ENCODE data around the gene ADCY6. TPM values are rescaled to one million over a fixed set of nuclear protein-coding genes. Genes with fewer than 3 reads are reported as not detected.

The ADCY6 gene
- total and polyA plus RNA-seq, 2 donors (not counting 1 experiment from before 2014, with no cell fraction given), result 27.4 to 53.2 TPM

DNA sequence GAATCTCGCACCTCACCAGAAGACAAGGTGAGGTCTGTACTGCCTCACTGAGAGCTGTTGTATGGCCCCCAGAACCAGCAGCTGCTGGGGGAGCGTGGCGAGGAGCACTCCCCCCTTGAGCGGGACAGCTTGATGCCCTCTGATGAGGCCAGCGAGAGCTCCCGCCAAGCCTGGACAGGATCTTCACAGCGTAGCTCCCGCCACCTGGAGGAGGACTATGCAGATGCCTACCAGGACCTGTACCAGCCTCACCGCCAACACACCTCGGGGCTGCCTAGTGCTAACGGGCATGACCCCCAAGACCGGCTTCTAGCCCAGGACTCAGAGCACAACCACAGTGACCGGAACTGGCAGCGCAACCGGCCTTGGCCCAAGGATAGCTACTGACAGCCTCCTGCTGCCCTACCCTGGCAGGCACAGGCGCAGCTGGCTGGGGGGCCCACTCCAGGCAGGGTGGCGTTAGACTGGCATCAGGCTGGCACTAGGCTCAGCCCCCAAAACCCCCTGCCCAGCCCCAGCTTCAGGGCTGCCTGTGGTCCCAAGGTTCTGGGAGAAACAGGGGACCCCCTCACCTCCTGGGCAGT, 38.7 kb upstream of the ADCY6 start:
- Histone ChIP-seq H3K36me3 (ENCODE audit: control insufficient read depth, insufficient read depth, low read length) (peaks cover 21% of the 10 kb centered on the region), H3K4me1 (ENCODE audit: control insufficient read depth, extremely low read depth, insufficient read depth, low read length) (no peaks in the 10 kb centered on the region), H3K9me3 (ENCODE audit: control insufficient read depth, insufficient read depth, low read depth, low read length) (no peaks in the 10 kb centered on the region), H3K9ac (ENCODE audit: insufficient read depth, low read length) (no peak overlapping the region), H3K79me2 (ENCODE audit: control insufficient read depth, insufficient read depth, low read length) (no peaks in the 10 kb centered on the region), H3K4me2 (ENCODE audit: extremely low read depth, insufficient read depth, low read length) (no peak overlapping the region), H3K27ac (ENCODE audit: insufficient read depth, low read length) (no peak overlapping the region), H2AFZ (ENCODE audit: low read length) (no peak overlapping the region), H4K20me1 (ENCODE audit: control insufficient read depth, extremely low read depth, insufficient read depth, low read length) (no peaks in the 10 kb centered on the region), H3K27me3 (ENCODE audit: control insufficient read depth, insufficient read depth, low read length) (no peaks in the 10 kb centered on the region), H3K4me3 (replicated peaks in 1 of 4; ENCODE audit: control extremely low read depth in 1 of 4, insufficient read depth in 1 of 4, low read depth in 3 of 4, low read length in 4 of 4) (no peak overlapping the region)
- TF ChIP-seq EZH2 (IDR thresholded peaks at IDR 0.05; ENCODE audit: low read length, missing control alignments), result no peak
- TF ChIP-seq, protein P1, sequence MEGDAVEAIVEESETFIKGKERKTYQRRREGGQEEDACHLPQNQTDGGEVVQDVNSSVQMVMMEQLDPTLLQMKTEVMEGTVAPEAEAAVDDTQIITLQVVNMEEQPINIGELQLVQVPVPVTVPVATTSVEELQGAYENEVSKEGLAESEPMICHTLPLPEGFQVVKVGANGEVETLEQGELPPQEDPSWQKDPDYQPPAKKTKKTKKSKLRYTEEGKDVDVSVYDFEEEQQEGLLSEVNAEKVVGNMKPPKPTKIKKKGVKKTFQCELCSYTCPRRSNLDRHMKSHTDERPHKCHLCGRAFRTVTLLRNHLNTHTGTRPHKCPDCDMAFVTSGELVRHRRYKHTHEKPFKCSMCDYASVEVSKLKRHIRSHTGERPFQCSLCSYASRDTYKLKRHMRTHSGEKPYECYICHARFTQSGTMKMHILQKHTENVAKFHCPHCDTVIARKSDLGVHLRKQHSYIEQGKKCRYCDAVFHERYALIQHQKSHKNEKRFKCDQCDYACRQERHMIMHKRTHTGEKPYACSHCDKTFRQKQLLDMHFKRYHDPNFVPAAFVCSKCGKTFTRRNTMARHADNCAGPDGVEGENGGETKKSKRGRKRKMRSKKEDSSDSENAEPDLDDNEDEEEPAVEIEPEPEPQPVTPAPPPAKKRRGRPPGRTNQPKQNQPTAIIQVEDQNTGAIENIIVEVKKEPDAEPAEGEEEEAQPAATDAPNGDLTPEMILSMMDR (conservative IDR thresholded peaks at IDR 0.05 in 1 of 2, IDR thresholded peaks at IDR 0.05 in 1 of 2; ENCODE audit: low read depth in 1 of 2, low read length in 2 of 2), result no peak
- DNase-seq (ENCODE audit: low read depth in 2 of 2), result no peak

DNA sequence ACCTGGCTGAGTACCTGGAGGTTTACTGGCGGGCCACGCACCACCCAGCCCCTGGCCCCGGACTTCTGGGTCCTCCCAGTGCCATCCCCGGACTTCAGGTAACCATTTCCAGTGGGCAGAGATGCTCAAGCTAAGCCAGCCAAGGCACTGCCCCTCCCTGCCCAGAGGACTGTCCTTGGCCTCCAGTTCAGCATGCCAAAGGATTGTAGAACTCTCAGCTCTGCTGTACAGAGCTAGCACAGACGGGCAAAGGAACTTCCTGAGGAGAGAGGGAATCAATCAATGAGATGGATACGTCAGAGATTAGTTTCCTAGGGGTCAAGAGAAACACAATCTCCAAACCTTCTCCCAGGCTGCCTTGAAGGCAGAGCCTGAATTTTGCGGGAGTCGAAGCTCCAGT, 38.1 kb upstream of the ADCY6 start:
- H3K4me3 ChIP-seq (replicated peaks in 1 of 4; ENCODE audit: control extremely low read depth in 1 of 4, insufficient read depth in 1 of 4, low read depth in 3 of 4, low read length in 4 of 4), result no peak overlapping the region
- no peak overlapping the region for H3K9ac ChIP-seq (ENCODE audit: insufficient read depth, low read length)
- no peak for TF ChIP-seq EZH2 (IDR thresholded peaks at IDR 0.05; ENCODE audit: low read length, missing control alignments)
- TF ChIP-seq, protein P1 (conservative IDR thresholded peaks at IDR 0.05 in 1 of 2, IDR thresholded peaks at IDR 0.05 in 1 of 2; ENCODE audit: low read depth in 1 of 2, low read length in 2 of 2), result no peak
- H4K20me1 ChIP-seq (ENCODE audit: control insufficient read depth, extremely low read depth, insufficient read depth, low read length), result no peaks in the 10 kb centered on the region
- no peak for DNase-seq (ENCODE audit: low read depth in 2 of 2)
- no peaks in the 10 kb centered on the region for H3K4me1 ChIP-seq (ENCODE audit: control insufficient read depth, extremely low read depth, insufficient read depth, low read length)
- no peak overlapping the region for H3K4me2 ChIP-seq (ENCODE audit: extremely low read depth, insufficient read depth, low read length)
- H2AFZ ChIP-seq (ENCODE audit: low read length), result no peak overlapping the region
- H3K27ac ChIP-seq (ENCODE audit: insufficient read depth, low read length), result no peak overlapping the region
- H3K9me3 ChIP-seq (ENCODE audit: control insufficient read depth, insufficient read depth, low read depth, low read length), result no peaks in the 10 kb centered on the region
- no peaks in the 10 kb centered on the region for H3K79me2 ChIP-seq (ENCODE audit: control insufficient read depth, insufficient read depth, low read length)
- peaks cover 21% of the 10 kb centered on the region for H3K36me3 ChIP-seq (ENCODE audit: control insufficient read depth, insufficient read depth, low read length)
- no peaks in the 10 kb centered on the region for H3K27me3 ChIP-seq (ENCODE audit: control insufficient read depth, insufficient read depth, low read length)

DNA sequence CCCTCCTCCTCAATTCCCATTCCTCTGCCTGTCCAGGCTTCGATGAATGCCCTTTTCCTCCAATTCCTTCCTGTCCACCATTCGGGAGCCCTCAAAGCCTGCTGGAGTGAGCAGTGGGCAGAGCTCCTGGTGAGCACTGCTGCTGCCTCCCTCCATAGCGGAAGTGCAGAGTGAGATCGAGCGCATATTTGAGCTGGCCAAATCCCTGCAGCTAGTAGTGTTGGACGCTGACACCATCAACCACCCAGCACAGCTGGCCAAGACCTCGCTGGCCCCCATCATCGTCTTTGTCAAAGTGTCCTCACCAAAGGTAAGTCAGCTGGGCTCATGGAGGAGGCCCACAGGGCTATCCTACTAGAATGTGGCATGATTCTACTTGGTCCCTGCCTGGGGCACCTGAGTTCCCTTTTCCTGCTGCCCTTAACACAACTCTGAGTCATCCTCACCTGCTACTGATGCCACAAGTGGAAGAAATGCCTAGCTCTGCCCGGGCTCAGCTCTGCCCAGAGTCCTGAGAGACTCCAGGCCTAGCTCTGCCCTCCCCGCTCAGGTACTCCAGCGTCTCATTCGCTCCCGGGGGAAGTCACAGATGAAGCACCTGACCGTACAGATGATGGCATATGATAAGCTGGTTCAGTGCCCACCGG, 37.4 kb upstream of the ADCY6 start:
- Histone ChIP-seq H3K9ac (ENCODE audit: insufficient read depth, low read length) (no peak overlapping the region), H3K4me2 (ENCODE audit: extremely low read depth, insufficient read depth, low read length) (no peak overlapping the region), H3K36me3 (ENCODE audit: control insufficient read depth, insufficient read depth, low read length) (peaks cover 21% of the 10 kb centered on the region), H2AFZ (ENCODE audit: low read length) (no peak overlapping the region), H3K4me1 (ENCODE audit: control insufficient read depth, extremely low read depth, insufficient read depth, low read length) (no peaks in the 10 kb centered on the region), H3K27ac (ENCODE audit: insufficient read depth, low read length) (no peak overlapping the region), H3K79me2 (ENCODE audit: control insufficient read depth, insufficient read depth, low read length) (no peaks in the 10 kb centered on the region), H3K9me3 (ENCODE audit: control insufficient read depth, insufficient read depth, low read depth, low read length) (no peaks in the 10 kb centered on the region), H3K4me3 (replicated peaks in 1 of 4; ENCODE audit: control extremely low read depth in 1 of 4, insufficient read depth in 1 of 4, low read depth in 3 of 4, low read length in 4 of 4) (no peak overlapping the region), H3K27me3 (ENCODE audit: control insufficient read depth, insufficient read depth, low read length) (no peaks in the 10 kb centered on the region), H4K20me1 (ENCODE audit: control insufficient read depth, extremely low read depth, insufficient read depth, low read length) (no peaks in the 10 kb centered on the region)
- no peak for TF ChIP-seq EZH2 (IDR thresholded peaks at IDR 0.05; ENCODE audit: low read length, missing control alignments)
- TF ChIP-seq, protein P1 (conservative IDR thresholded peaks at IDR 0.05 in 1 of 2, IDR thresholded peaks at IDR 0.05 in 1 of 2; ENCODE audit: low read depth in 1 of 2, low read length in 2 of 2), result no peak
- no peak for DNase-seq (ENCODE audit: low read depth in 2 of 2)
